ENCODE data around the gene BCL2L12. TPM values are rescaled to one million over a fixed set of nuclear protein-coding genes. Genes with fewer than 3 reads are reported as not detected.

Gene BCL2L12
- total RNA-seq, 1 donor from 2014 or later = 7.5 TPM

- Mint-ChIP-seq H3K9me3 (ENCODE audit: unreplicated experiment) (peaks cover 4% of the 10 kb centered on the region), H3K27me3 (ENCODE audit: unreplicated experiment) (peaks cover 6% of the 10 kb centered on the region), H3K36me3 (ENCODE audit: unreplicated experiment) (no peaks in the 10 kb centered on the region), H3K4me3 (ENCODE audit: unreplicated experiment) (peak overlapping the region; percentile 71), H3K27ac (ENCODE audit: unreplicated experiment) (peak overlapping the region; percentile 76), H3K4me1 (ENCODE audit: low read depth, unreplicated experiment) (peaks cover 12% of the 10 kb centered on the region)
- TF ChIP-seq CTCF (IDR thresholded peaks at IDR 0.05; ENCODE audit: partially characterized antibody, unreplicated experiment) = no peak
- no peak for DNase-seq
These were observed 14.2 kb downstream of the BCL2L12 start for GRCh38 chr19:49679771-49680413.

GRCh38 chr19:49680421-49681351 lies 15.0 kb downstream of the BCL2L12 start:
- H3K27me3 Mint-ChIP-seq (ENCODE audit: unreplicated experiment) = peaks cover 7% of the 10 kb centered on the region
- DNase-seq = peak; percentile 100
- H3K9me3 Mint-ChIP-seq (ENCODE audit: unreplicated experiment) = peaks cover 6% of the 10 kb centered on the region
- H3K4me3 Mint-ChIP-seq (ENCODE audit: unreplicated experiment) = peak overlapping the region; percentile 63
- H3K36me3 Mint-ChIP-seq (ENCODE audit: unreplicated experiment) = no peaks in the 10 kb centered on the region
- peak overlapping the region; percentile 76 for H3K27ac Mint-ChIP-seq (ENCODE audit: unreplicated experiment)
- peaks cover 12% of the 10 kb centered on the region for H3K4me1 Mint-ChIP-seq (ENCODE audit: low read depth, unreplicated experiment)
- TF ChIP-seq CTCF (IDR thresholded peaks at IDR 0.05; ENCODE audit: partially characterized antibody, unreplicated experiment) = peak; percentile 99

- peaks cover 8% of the 10 kb centered on the region for H3K27me3 Mint-ChIP-seq (ENCODE audit: unreplicated experiment)
- no peak overlapping the region for H3K4me3 Mint-ChIP-seq (ENCODE audit: unreplicated experiment)
- H3K4me1 Mint-ChIP-seq (ENCODE audit: low read depth, unreplicated experiment) = peaks cover 12% of the 10 kb centered on the region
These were observed 16.1 kb downstream of the BCL2L12 start for GRCh38 chr19:49681830-49682229.

GRCh38 chr19:49682274-49682673 lies 16.5 kb downstream of the BCL2L12 start:
- H3K27ac Mint-ChIP-seq (ENCODE audit: unreplicated experiment) = no peak overlapping the region

More at GRCh38 chr19:49681830-49682229, 16.1 kb downstream of the BCL2L12 start:
- no peaks in the 10 kb centered on the region for H3K36me3 Mint-ChIP-seq (ENCODE audit: unreplicated experiment)
- H3K27ac Mint-ChIP-seq (ENCODE audit: unreplicated experiment) = no peak overlapping the region
- no peak for TF ChIP-seq CTCF (IDR thresholded peaks at IDR 0.05; ENCODE audit: partially characterized antibody, unreplicated experiment)
- no peak for DNase-seq
- peaks cover 2% of the 10 kb centered on the region for H3K9me3 Mint-ChIP-seq (ENCODE audit: unreplicated experiment)

More at GRCh38 chr19:49682274-49682673, 16.5 kb downstream of the BCL2L12 start:
- H3K9me3 Mint-ChIP-seq (ENCODE audit: unreplicated experiment) = peaks cover 3% of the 10 kb centered on the region
- peaks cover 12% of the 10 kb centered on the region for H3K4me1 Mint-ChIP-seq (ENCODE audit: low read depth, unreplicated experiment)
- DNase-seq = no peak
- H3K27me3 Mint-ChIP-seq (ENCODE audit: unreplicated experiment) = peaks cover 8% of the 10 kb centered on the region
- TF ChIP-seq CTCF (IDR thresholded peaks at IDR 0.05; ENCODE audit: partially characterized antibody, unreplicated experiment) = no peak
- no peak overlapping the region for H3K4me3 Mint-ChIP-seq (ENCODE audit: unreplicated experiment)
- no peaks in the 10 kb centered on the region for H3K36me3 Mint-ChIP-seq (ENCODE audit: unreplicated experiment)

Data from glutamatergic neuron (in vitro differentiated cells).